Esophagus muscularis mucosa (tissue), 4 donors: ENCODE measurements around the gene KCNQ1. TPM values are rescaled to one million over a fixed set of nuclear protein-coding genes. Genes with fewer than 3 reads are reported as not detected.
A peak's percentile ranks its signal among the peaks of the same experiment; 100 is the strongest.

Experiments
- DNase-seq: peaks from one replicate; pipeline ENCODE4 v3.0.0-alpha.2; 2017; ENCODE audit errors: extremely low spot score
- H3K27ac ChIP-seq, 4 donors: fragments of 200-600 bp; sonication (generic); replicated peaks in 1 of 4; 1 replicate in 3 of 4; 2 replicates in 1 of 4; pipeline ENCODE4 v1.5.1; 2016 to 2019; ENCODE audit warnings: mild to moderate bottlenecking in 1 of 4
- H3K27me3 ChIP-seq, 4 donors: fragments of 200-600 bp; sonication (generic); one replicate each; pipeline versions ENCODE4 v1.5.1 to v1.6.0; 2016 to 2019
- H3K36me3 ChIP-seq, 4 donors: fragments of 200-600 bp; sonication (generic); one replicate each; pipeline ENCODE4 v1.5.1; 2016 to 2019
- H3K4me1 ChIP-seq, 4 donors: fragments of 200-600 bp; sonication (generic); one replicate each; pipeline ENCODE4 v1.5.1; 2016 to 2019
- H3K4me3 ChIP-seq, 4 donors: fragments of 200-600 bp; sonication (generic); 1 replicate in 2 of 4; 2 replicates in 2 of 4; pipeline ENCODE4 v1.5.1; 2016 to 2019; ENCODE audit warnings: mild to moderate bottlenecking in 4 of 4, moderate library complexity in 1 of 4
- H3K9me3 ChIP-seq, 4 donors: fragments of 200-600 bp; sonication (generic); 1 replicate in 3 of 4; 2 replicates in 1 of 4; pipeline ENCODE4 v1.5.1; 2016 to 2019
- EP300 ChIP-seq: sonication (generic); formaldehyde crosslinking; IDR thresholded peaks from one replicate; pipeline ENCODE4 v1.6.1; 2017; ENCODE audit warnings: antibody characterized with exemption
- POLR2A ChIP-seq: fragments of 450-650 bp; IDR thresholded peaks from one replicate; pipeline ENCODE4 v1.6.1; 2017; ENCODE audit warnings: antibody characterized with exemption, moderate library complexity, mild to moderate bottlenecking, low read depth
- POLR2AphosphoS5 ChIP-seq, 2 donors: sonication (generic); formaldehyde crosslinking; IDR thresholded peaks; one replicate each; pipeline ENCODE4 v1.6.1; 2017; ENCODE audit warnings: antibody characterized with exemption in 2 of 2
- WGBS: methylation state at CpG from one replicate; pipeline ENCODE4 v1.1.5; 2018; 5-methylcytosine and 5-hydroxymethylcytosine counted together
- intact Hi-C: fragments of 100-400 bp; cut with DNase I; formaldehyde crosslinking; loops from one replicate; pipeline ENCODE4 v1.15.1; 2023
- total RNA-seq, 4 donors: library from RNA; depleted of rRNA; stranded (reverse); fragments of >200 nt; gene quantifications; one replicate each; pipeline versions ENCODE4 v1.1.0 to v1.2.1, GENCODE V29; 2016
- TF ChIP-seq, protein P1 (sequence below), 3 experiments: fragments of 200-600 bp in 2 of 3; fragments of 450-650 bp in 1 of 3; sonication (generic) in 2 of 3; IDR thresholded peaks; one replicate each; pipeline ENCODE4 v1.5.1; 2017 to 2019; ENCODE audit warnings: antibody characterized with exemption in 3 of 3, mild to moderate bottlenecking in 2 of 3, moderate library complexity in 1 of 3

The KCNQ1 gene
- total RNA-seq, 4 donors from 2014 or later = 2.1 to 5.9 (median 4.3) TPM

DNA sequence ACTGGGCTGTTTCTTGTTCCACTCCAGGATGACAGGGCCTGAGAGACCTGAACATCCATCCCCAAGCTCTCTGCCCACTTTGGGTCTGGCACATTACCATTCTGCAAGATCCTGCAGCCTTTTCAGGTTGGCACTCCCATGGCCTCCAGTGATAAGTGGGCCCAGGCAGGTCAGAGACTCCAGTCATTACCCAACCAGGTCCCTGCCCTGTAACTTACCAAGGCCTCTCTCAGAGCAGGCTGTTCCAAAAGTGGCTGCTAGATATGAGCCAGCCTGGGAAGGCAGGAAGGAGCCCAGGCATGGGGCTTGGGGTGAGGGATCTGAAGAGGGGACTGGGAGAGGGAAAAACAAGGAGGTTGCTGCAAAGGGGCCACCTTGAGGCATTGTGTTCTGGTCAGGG is 219.1 kb downstream of the KCNQ1 start:
- Histone ChIP-seq H3K9me3 (peaks cover 0 to 19% (median 14%) of the 10 kb centered on the region in 4 donors), H3K4me1 (peaks cover 0 to 13% (median 3%) of the 10 kb centered on the region in 4 donors), H3K36me3 (peaks cover 0 to 20% (median 3%) of the 10 kb centered on the region in 4 donors), H3K4me3 (no peak overlapping the region), H3K27me3 (no peaks in the 10 kb centered on the region), H3K27ac (no peak overlapping the region)
- TF ChIP-seq EP300 (no peak), POLR2AphosphoS5 (IDR thresholded peaks at IDR 0.05) (no peak), POLR2A (no peak)
- TF ChIP-seq, protein P1, sequence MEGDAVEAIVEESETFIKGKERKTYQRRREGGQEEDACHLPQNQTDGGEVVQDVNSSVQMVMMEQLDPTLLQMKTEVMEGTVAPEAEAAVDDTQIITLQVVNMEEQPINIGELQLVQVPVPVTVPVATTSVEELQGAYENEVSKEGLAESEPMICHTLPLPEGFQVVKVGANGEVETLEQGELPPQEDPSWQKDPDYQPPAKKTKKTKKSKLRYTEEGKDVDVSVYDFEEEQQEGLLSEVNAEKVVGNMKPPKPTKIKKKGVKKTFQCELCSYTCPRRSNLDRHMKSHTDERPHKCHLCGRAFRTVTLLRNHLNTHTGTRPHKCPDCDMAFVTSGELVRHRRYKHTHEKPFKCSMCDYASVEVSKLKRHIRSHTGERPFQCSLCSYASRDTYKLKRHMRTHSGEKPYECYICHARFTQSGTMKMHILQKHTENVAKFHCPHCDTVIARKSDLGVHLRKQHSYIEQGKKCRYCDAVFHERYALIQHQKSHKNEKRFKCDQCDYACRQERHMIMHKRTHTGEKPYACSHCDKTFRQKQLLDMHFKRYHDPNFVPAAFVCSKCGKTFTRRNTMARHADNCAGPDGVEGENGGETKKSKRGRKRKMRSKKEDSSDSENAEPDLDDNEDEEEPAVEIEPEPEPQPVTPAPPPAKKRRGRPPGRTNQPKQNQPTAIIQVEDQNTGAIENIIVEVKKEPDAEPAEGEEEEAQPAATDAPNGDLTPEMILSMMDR (IDR thresholded peaks at IDR 0.05) = no peak
- intact Hi-C loops = no loop called here
- peak; percentile 19 for DNase-seq

DNA sequence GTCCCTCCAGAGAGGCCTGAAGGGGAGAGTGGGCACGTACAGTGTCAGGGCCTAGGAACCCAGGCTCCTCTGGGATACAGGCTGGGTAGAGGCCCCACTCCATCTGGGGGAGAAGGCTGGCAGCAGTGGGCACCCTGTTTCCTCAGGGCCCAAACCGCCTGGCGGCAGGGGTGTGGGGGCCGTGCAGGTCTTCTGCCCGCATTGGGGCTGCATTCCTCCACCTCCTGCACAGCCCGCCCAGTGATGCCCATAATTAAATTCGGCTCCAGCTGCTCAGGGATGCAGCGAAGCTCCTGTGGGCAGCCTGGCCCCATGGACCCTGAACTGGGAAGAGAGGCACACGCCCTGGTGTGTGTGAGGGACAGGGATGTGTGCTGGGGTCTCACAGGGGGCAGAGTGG is 219.6 kb downstream of the KCNQ1 start:
- intact Hi-C loops = no loop called here
- Histone ChIP-seq H3K4me3 (no peak overlapping the region), H3K27ac (no peak overlapping the region), H3K9me3 (peaks cover 0 to 19% (median 12%) of the 10 kb centered on the region in 4 donors), H3K4me1 (peaks cover 0 to 13% (median 3%) of the 10 kb centered on the region in 4 donors), H3K36me3 (peaks cover 0 to 20% (median 3%) of the 10 kb centered on the region in 4 donors), H3K27me3 (no peaks in the 10 kb centered on the region)
- DNase-seq = peak; percentile 60
- no peak for TF ChIP-seq EP300
- TF ChIP-seq, protein P1 (IDR thresholded peaks at IDR 0.05) = no peak
- TF ChIP-seq POLR2AphosphoS5 (IDR thresholded peaks at IDR 0.05) = no peak
- TF ChIP-seq POLR2A = no peak
- WGBS = 79% methylated on average over 3 of the region's 9 CpGs

DNA sequence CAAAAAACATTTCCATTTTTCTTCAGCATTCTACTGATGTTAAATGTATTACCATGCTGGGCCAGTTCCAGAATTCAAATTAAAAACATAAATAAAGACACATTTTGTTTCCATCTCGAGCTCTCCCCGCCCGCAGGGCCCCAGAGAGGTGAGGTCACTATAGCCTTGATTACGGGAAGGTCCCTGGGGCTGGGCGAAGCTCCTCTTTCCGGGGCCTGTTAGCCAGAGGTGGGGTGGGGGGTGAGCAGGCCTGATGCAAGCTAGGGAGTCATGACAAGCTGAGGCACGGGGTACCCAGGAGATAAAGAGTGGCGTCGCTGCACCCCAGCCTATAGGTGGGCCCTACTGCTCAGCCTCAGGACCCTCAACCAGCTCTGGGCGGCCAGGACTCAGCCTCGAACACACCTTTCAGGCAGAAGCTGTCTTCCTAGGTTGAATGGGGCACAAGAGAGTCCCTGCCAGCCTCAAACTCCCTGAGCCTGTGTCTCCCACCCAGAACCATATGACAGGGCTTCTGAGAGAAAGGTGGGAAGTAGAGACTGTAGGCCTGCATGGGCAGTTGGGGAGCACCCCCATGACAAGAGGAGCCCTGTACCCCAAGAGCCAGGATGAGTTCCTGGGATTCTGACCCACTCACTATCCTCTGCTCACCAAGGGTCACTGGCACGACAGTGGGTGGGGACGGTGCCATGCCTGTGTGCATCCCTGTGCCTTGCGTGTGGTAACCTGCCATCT is 220.2 kb downstream of the KCNQ1 start:
- no peak overlapping the region for H3K4me3 ChIP-seq
- no peak overlapping the region for H3K27ac ChIP-seq
- H3K9me3 ChIP-seq = peaks cover 0 to 19% (median 10%) of the 10 kb centered on the region in 4 donors
- peaks cover 0 to 13% (median 3%) of the 10 kb centered on the region in 4 donors for H3K4me1 ChIP-seq
- no peaks in the 10 kb centered on the region for H3K27me3 ChIP-seq
- TF ChIP-seq POLR2A (no peak), EP300 (no peak), POLR2AphosphoS5 (IDR thresholded peaks at IDR 0.05) (no peak)
- TF ChIP-seq, protein P1 (IDR thresholded peaks at IDR 0.05) = no peak
- intact Hi-C loops = no loop called here
- peaks cover 0 to 20% (median 3%) of the 10 kb centered on the region in 4 donors for H3K36me3 ChIP-seq
- peak; percentile 86 for DNase-seq
- 94% methylated on average over 14 of the region's 14 CpGs for WGBS

DNA sequence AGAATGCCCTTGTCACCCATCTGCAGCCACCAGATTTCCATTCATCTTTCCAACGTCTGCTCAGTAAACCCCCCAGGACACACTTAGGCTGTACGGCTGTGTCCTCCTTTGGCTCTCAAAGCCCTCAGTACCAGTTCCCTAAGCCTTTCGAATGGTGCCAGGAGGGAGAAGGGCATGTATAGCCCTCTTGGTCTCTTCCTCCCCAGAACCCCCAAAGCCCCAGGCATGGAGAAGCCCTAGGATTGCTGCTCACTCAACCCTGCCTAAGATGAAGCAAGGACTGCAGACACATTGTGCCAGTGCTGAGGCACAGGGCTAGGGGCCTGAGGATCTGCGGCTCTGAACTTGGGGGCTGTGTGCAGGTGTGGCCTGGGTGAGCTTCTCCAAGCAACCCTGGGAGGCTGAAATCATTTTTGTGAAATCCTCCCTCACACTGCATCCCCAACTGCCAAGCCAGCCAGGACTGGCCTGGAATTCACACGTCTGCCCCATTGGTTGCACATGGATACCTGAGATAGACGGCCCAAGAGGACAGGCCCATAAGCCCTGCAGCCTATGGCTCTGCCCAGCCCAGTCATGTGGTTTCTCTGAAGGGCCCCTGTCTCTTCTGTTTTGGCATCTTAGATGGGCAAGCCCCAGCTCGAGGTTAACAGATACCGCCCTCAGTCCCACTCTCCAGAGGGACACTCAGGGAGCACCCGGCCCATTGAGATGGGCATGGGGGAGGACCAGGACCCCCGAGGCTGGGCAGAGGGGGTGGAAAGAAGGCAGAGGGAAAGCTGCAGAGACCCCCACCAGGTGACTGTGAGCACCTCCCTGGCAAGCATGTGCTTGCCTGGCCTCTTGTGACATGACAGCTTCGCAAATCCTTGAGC is 221.0 kb downstream of the KCNQ1 start:
- peaks cover 0 to 12% (median 3%) of the 10 kb centered on the region in 4 donors for H3K9me3 ChIP-seq
- no peak overlapping the region for H3K4me3 ChIP-seq
- no peaks in the 10 kb centered on the region for H3K27me3 ChIP-seq
- 84% methylated on average over 8 of the region's 11 CpGs for WGBS
- peaks cover 0 to 13% (median 6%) of the 10 kb centered on the region in 4 donors for H3K4me1 ChIP-seq
- peaks cover 0 to 20% (median 3%) of the 10 kb centered on the region in 4 donors for H3K36me3 ChIP-seq
- no peak for TF ChIP-seq POLR2AphosphoS5 (IDR thresholded peaks at IDR 0.05)
- peak; percentile 53 for DNase-seq
- intact Hi-C loops = no loop called here
- H3K27ac ChIP-seq = no peak overlapping the region

DNA sequence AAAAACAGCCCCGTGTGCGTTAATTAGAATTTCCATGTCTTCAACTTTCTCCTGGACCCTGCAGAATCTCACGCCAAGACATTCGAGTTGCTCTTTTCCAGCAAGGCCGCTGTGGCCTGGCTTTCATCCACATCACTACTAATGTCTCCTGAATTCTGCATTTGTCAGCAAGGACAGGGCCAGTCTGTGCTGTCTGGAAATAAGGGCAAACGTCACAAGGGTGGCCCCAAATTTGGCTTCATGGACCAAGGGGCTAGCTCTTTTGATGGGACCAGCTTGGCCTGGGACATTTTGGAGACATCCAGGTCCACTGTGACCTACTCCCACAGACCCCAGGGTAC is 221.6 kb downstream of the KCNQ1 start:
- Histone ChIP-seq H3K27ac (no peak overlapping the region), H3K27me3 (no peaks in the 10 kb centered on the region), H3K36me3 (peaks cover 0 to 20% (median 3%) of the 10 kb centered on the region in 4 donors), H3K9me3 (peaks cover 0 to 6% (median under 1%) of the 10 kb centered on the region in 4 donors), H3K4me1 (peaks cover 0 to 13% (median 6%) of the 10 kb centered on the region in 4 donors), H3K4me3 (no peak overlapping the region)
- TF ChIP-seq EP300 (no peak), POLR2AphosphoS5 (IDR thresholded peaks at IDR 0.05) (no peak), POLR2A (no peak)
- TF ChIP-seq, protein P1 (IDR thresholded peaks at IDR 0.05) = no peak
- 73% methylated on average over 6 of the region's 6 CpGs for WGBS
- intact Hi-C loops = no loop called here
- peak; percentile 57 for DNase-seq
